Activated CD4-positive, alpha-beta T cell treated with anti-CD3 and anti-CD28 coated beads, Interleukin-2, amount 50 U/mL, for 24 hours (primary cell): Measurements from ENCODE around the gene PGF.

ENCODE experiments used
- DNase-seq, 2 donors: peaks; one replicate each; pipeline ENCODE4 v3.0.0-alpha.2; 2020; ENCODE audit warnings: low read depth in 1 of 2, low spot score in 1 of 2

PGF gene

GRCh38 chr14:74979029-74979428 lies 23.6 kb upstream of the PGF start:
- DNase-seq: no peak

- no peak for DNase-seq
These were observed 23.1 kb upstream of the PGF start for GRCh38 chr14:74978416-74978947.

- no peak for DNase-seq
These were observed 22.5 kb upstream of the PGF start for GRCh38 chr14:74977901-74978385.

- DNase-seq: no peak
These were observed 21.9 kb upstream of the PGF start for GRCh38 chr14:74977164-74977900.

GRCh38 chr14:74976264-74977113 lies 21.1 kb upstream of the PGF start:
- DNase-seq: no peak

- no peak for DNase-seq
These were observed 19.8 kb upstream of the PGF start for GRCh38 chr14:74975059-74975810.

- no peak for DNase-seq
These were observed 19.1 kb upstream of the PGF start for GRCh38 chr14:74974364-74975058.

GRCh38 chr14:74973905-74974363 lies 18.5 kb upstream of the PGF start:
- no peak for DNase-seq

GRCh38 chr14:74973003-74973653 lies 17.7 kb upstream of the PGF start:
- DNase-seq: no peak

- no peak for DNase-seq
These were observed 13.4 kb upstream of the PGF start for GRCh38 chr14:74968811-74969210.

GRCh38 chr14:74965486-74966153 lies 10.2 kb upstream of the PGF start:
- no peak for DNase-seq

- no peak for DNase-seq
These were observed 9.5 kb upstream of the PGF start for GRCh38 chr14:74964787-74965485.

GRCh38 chr14:74963705-74964271 lies 8.4 kb upstream of the PGF start:
- DNase-seq: no peak

GRCh38 chr14:74963178-74963704 lies 7.8 kb upstream of the PGF start:
- no peak for DNase-seq

GRCh38 chr14:74962493-74962892 lies 7.1 kb upstream of the PGF start:
- no peak for DNase-seq

- no peak for DNase-seq
These were observed 6.6 kb upstream of the PGF start for GRCh38 chr14:74962046-74962445.

GRCh38 chr14:74961238-74961911 lies 6.0 kb upstream of the PGF start:
- DNase-seq: no peak

GRCh38 chr14:74960736-74961135 lies 5.3 kb upstream of the PGF start:
- DNase-seq: no peak
